ENCODE data around the gene CYTH1. TPM values are rescaled to one million over a fixed set of nuclear protein-coding genes. Genes with fewer than 3 reads are reported as not detected.

CYTH1 gene
- total RNA-seq, 2 experiments from 2014 or later = 521 to 525 TPM

DNA sequence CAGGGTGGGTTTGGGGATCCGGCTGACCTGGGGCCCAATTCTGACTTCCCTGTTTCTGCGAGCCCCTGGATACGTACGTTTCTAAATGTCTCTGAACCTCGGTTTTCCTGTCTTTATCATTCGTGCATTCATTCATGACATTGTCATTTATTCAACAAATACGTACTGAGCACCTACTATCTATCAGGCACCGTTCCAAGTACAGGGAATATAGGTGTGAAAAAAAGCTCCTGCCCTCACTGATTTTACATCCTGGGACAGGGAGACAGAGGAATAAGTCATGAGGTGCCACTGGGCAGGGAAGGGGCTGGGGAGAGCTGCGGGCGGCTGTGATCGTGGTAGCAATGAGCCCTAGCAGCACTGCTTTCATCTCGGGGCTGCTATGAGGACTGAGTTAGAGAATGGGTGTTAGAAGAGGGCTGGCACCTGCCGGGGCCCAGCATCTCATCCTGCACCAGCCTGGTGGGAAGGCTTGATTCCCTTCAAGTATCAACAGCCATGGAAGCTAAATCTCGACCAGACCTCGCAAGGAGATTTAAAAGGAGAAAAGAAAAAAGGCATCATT lies 116.6 kb downstream of the CYTH1 start:
- peak overlapping the region; percentile 14 to 47 for H3K27ac ChIP-seq (ENCODE audit: low read depth in 1 of 2, low read length in 2 of 2)
- TF ChIP-seq, protein P1, sequence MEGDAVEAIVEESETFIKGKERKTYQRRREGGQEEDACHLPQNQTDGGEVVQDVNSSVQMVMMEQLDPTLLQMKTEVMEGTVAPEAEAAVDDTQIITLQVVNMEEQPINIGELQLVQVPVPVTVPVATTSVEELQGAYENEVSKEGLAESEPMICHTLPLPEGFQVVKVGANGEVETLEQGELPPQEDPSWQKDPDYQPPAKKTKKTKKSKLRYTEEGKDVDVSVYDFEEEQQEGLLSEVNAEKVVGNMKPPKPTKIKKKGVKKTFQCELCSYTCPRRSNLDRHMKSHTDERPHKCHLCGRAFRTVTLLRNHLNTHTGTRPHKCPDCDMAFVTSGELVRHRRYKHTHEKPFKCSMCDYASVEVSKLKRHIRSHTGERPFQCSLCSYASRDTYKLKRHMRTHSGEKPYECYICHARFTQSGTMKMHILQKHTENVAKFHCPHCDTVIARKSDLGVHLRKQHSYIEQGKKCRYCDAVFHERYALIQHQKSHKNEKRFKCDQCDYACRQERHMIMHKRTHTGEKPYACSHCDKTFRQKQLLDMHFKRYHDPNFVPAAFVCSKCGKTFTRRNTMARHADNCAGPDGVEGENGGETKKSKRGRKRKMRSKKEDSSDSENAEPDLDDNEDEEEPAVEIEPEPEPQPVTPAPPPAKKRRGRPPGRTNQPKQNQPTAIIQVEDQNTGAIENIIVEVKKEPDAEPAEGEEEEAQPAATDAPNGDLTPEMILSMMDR (IDR thresholded peaks at IDR 0.05) = no peak
- peaks cover 33% of the 10 kb centered on the region for H3K36me3 Mint-ChIP-seq (ENCODE audit: low read depth)
- intact Hi-C loops (cut with DNase I, micrococcal nuclease) = no loop called here
- H3K4me1 ChIP-seq (ENCODE audit: insufficient read depth, low read length) = peaks cover 38% of the 10 kb centered on the region
- H3K36me3 ChIP-seq (ENCODE audit: insufficient read depth, low read length) = peaks cover 15% of the 10 kb centered on the region
- no peaks in the 10 kb centered on the region for H3K27me3 Mint-ChIP-seq
- no peaks in the 10 kb centered on the region for H3K27me3 ChIP-seq (ENCODE audit: control insufficient read depth in 1 of 2, insufficient read depth in 2 of 2, low read length in 2 of 2)
- CTCF ChIA-PET = interaction anchor here (1.2 kb wide), 1 partner anchor 23 kb away, joined by 3 read pairs; no protein-coding TSS in a partner anchor
- DNase-seq (peak in 1 of 14 experiments; percentile 20), ATAC-seq (ENCODE audit: poor library complexity) (peak; percentile 46)
- H3K4me3 Mint-ChIP-seq = peak overlapping the region; percentile 73
- peaks cover 36% of the 10 kb centered on the region for H3K4me1 Mint-ChIP-seq (ENCODE audit: low read depth)
- peak overlapping the region; percentile 0 for H3K4me3 ChIP-seq (ENCODE audit: low read length)
- H3K9me3 ChIP-seq (ENCODE audit: control insufficient read depth in 1 of 2, insufficient read depth in 1 of 2, low read length in 2 of 2) = no peaks in the 10 kb centered on the region
- no peaks in the 10 kb centered on the region for H3K9me3 Mint-ChIP-seq
- H3K27ac Mint-ChIP-seq = peak overlapping the region; percentile 91
- POLR2A ChIA-PET = interaction anchor here (0.6 to 1.9 kb wide), 6 partner anchors 11 to 244 kb away, joined by 3 to 7 read pairs (median 5); no protein-coding TSS in a partner anchor

DNA sequence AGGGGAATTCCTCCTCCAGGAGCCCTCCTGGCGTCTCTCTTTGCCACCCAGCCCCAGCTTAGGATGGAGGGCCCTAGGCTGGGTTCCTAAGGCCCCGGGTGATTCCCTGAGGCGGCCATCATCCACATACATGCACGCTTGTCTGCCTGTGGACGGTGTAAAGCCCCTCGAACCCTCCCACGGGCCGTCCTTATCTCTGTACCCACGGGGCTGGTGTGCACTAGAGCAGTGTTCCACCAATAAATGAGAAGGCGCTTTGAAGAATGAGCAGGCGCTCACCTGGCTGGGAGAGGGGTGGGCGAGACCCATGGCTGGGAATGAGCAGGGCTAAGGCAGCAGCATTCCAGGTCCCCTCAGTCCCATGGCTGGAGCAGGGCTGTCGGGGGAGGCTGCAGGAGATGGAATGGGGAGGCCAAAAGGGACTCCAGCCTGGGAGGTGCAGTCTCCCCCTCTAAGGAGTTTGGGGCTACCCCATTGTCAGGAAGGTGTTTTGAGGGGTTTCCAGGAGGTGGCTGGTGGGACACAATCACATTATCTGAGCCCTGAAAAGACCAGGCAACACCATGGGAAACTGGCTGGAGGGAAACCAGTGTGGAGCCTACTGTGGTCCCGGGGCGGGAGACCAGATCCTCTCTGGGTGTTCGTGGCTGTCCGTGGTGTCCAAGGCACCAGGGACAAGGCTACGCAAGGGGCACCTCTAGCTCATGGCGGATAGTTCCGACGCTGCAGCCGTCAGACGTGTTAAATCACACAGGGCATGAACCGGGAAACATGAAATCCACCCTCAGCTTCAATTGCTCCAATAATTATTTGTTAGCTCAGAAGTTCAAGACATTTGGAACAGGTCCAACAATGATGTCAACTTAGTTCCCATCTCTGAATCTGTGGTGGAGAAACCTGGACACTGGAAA lies 117.3 kb downstream of the CYTH1 start:
- ATAC-seq (ENCODE audit: poor library complexity) (no peak), DNase-seq (no peak)
- ChIA-PET CTCF (no interaction called here), POLR2A (interaction anchor here (0.6 to 1.9 kb wide), 3 partner anchors 12 to 34 kb away, joined by 3 to 7 read pairs (median 6); no protein-coding TSS in a partner anchor)
- Histone ChIP-seq H3K9me3 (ENCODE audit: control insufficient read depth in 1 of 2, insufficient read depth in 1 of 2, low read length in 2 of 2) (no peaks in the 10 kb centered on the region), H3K27me3 (ENCODE audit: control insufficient read depth in 1 of 2, insufficient read depth in 2 of 2, low read length in 2 of 2) (no peaks in the 10 kb centered on the region), H3K4me1 (ENCODE audit: insufficient read depth, low read length) (peaks cover 38% of the 10 kb centered on the region), H3K27ac (ENCODE audit: low read depth in 1 of 2, low read length in 2 of 2) (no peak overlapping the region), H3K4me3 (ENCODE audit: low read length) (no peak overlapping the region), H3K36me3 (ENCODE audit: insufficient read depth, low read length) (peaks cover 11% of the 10 kb centered on the region)
- H3K27me3 Mint-ChIP-seq = no peaks in the 10 kb centered on the region
- H3K4me3 Mint-ChIP-seq = no peak overlapping the region
- peaks cover 33% of the 10 kb centered on the region for H3K4me1 Mint-ChIP-seq (ENCODE audit: low read depth)
- intact Hi-C loops (cut with DNase I, micrococcal nuclease) = no loop called here
- peaks cover 26% of the 10 kb centered on the region for H3K36me3 Mint-ChIP-seq (ENCODE audit: low read depth)
- TF ChIP-seq, protein P1 (IDR thresholded peaks at IDR 0.05) = no peak
- no peak overlapping the region for H3K27ac Mint-ChIP-seq
- H3K9me3 Mint-ChIP-seq = no peaks in the 10 kb centered on the region

DNA sequence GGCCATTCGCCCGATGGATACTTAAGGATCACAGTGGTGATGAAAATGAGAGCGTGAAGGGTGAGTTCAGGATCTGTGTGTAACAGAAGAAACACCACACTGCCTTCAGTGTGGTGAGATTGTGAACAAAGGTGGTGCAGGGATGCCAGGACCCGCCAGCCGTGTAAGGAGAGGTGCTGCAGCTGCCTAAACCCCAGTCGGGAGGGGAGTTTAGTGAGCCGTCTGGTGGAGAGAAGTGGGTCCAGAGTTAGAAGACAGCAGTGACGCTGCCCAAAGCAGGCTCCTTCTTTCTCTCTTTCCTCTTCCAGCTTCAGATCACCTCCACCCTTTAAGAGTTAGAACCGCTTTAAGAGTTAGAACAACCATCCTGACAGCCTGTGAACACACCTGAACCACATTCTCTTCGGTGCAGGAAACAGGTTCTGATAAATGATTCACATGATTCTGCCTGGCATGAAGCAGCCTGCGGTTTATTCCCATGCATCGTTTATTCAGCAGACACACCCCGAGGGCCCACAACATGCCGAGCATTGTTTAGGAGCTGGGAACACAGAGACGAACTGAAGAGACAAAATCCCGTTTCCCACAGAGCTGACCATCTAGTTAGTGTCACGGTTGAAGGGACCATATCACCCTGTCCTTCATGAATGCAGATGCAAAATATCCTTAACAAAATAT lies 120.8 kb downstream of the CYTH1 start:
- H3K27ac Mint-ChIP-seq = no peak overlapping the region
- no peaks in the 10 kb centered on the region for H3K9me3 ChIP-seq (ENCODE audit: control insufficient read depth in 1 of 2, insufficient read depth in 1 of 2, low read length in 2 of 2)
- H3K4me3 Mint-ChIP-seq = no peak overlapping the region
- H3K27me3 Mint-ChIP-seq = no peaks in the 10 kb centered on the region
- POLR2A ChIA-PET = no interaction called here
- TF ChIP-seq, protein P1 (IDR thresholded peaks at IDR 0.05) = no peak
- H3K27me3 ChIP-seq (ENCODE audit: control insufficient read depth in 1 of 2, insufficient read depth in 2 of 2, low read length in 2 of 2) = no peaks in the 10 kb centered on the region
- H3K27ac ChIP-seq (ENCODE audit: low read depth in 1 of 2, low read length in 2 of 2) = no peak overlapping the region
- peaks cover 18% of the 10 kb centered on the region for H3K4me1 ChIP-seq (ENCODE audit: insufficient read depth, low read length)
- intact Hi-C loops (cut with DNase I, micrococcal nuclease) = no loop called here
- peaks cover 14% of the 10 kb centered on the region for H3K4me1 Mint-ChIP-seq (ENCODE audit: low read depth)
- DNase-seq = no peak
- H3K9me3 Mint-ChIP-seq = no peaks in the 10 kb centered on the region
- no peaks in the 10 kb centered on the region for H3K36me3 ChIP-seq (ENCODE audit: insufficient read depth, low read length)
- CTCF ChIA-PET = interaction anchor here (0.6 kb wide), 1 partner anchor 29 kb away, joined by 3 read pairs; no protein-coding TSS in a partner anchor
- peaks cover 3% of the 10 kb centered on the region for H3K36me3 Mint-ChIP-seq (ENCODE audit: low read depth)
- H3K4me3 ChIP-seq (ENCODE audit: low read length) = no peak overlapping the region
- no peak for ATAC-seq (ENCODE audit: poor library complexity)

Data from CD4-positive, alpha-beta T cell (primary cell).